H9 (cell line): ENCODE data around the gene NDUFB1. TPM values are rescaled to one million over a fixed set of nuclear protein-coding genes. Genes with fewer than 3 reads are reported as not detected.

Source experiments
- DNase-seq: peaks from one replicate; pipeline ENCODE4 v3.0.0-alpha.2; 2017
- H2AFZ ChIP-seq: one replicate; pipeline ENCODE4 v1.6.1; 2013; ENCODE audit warnings: mild to moderate bottlenecking, low read length, control low read depth, moderate library complexity
- H2AK5ac ChIP-seq: 2 replicates; pipeline ENCODE4 v1.6.1; 2013; ENCODE audit warnings: low read length, control low read depth, mixed read lengths; ENCODE audit not compliant: insufficient read length
- H2BK120ac ChIP-seq: one replicate; pipeline ENCODE4 v1.6.1; 2013; ENCODE audit warnings: low read depth, mild to moderate bottlenecking, low read length, control low read depth, inconsistent platforms; ENCODE audit not compliant: poor library complexity, severe bottlenecking
- H2BK12ac ChIP-seq: 2 replicates; pipeline ENCODE4 v1.6.1; 2013; ENCODE audit warnings: low read length, control low read depth, mixed read lengths, low read depth; ENCODE audit not compliant: insufficient read length
- H2BK15ac ChIP-seq: 2 replicates; pipeline ENCODE4 v1.6.1; 2013; ENCODE audit warnings: low read depth, low read length, control low read depth
- H2BK20ac ChIP-seq: one replicate; pipeline ENCODE4 v1.6.1; 2013; ENCODE audit warnings: low read depth, mild to moderate bottlenecking, low read length, control low read depth, inconsistent platforms; ENCODE audit not compliant: poor library complexity, severe bottlenecking
- H2BK5ac ChIP-seq: 2 replicates; pipeline ENCODE4 v1.6.1; 2013; ENCODE audit warnings: low read length, control low read depth, mixed read lengths; ENCODE audit not compliant: insufficient read length
- H3K14ac ChIP-seq: 2 replicates; pipeline ENCODE4 v1.6.1; 2013; ENCODE audit warnings: low read length, control low read depth; ENCODE audit not compliant: insufficient read depth
- H3K18ac ChIP-seq: 2 replicates; pipeline ENCODE4 v1.6.1; 2013; ENCODE audit warnings: low read depth, mild to moderate bottlenecking, mixed read lengths, low read length, control low read depth; ENCODE audit not compliant: insufficient read length
- H3K23ac ChIP-seq: 2 replicates; pipeline ENCODE4 v1.6.1; 2013; ENCODE audit warnings: low read length, control low read depth, mixed read lengths, low read depth; ENCODE audit not compliant: insufficient read length
- H3K23me2 ChIP-seq: 2 replicates; pipeline ENCODE4 v1.6.1; 2013; ENCODE audit warnings: low read depth, mild to moderate bottlenecking, mixed read lengths, low read length, control low read depth; ENCODE audit not compliant: insufficient read length, poor library complexity, severe bottlenecking
- H3K27ac ChIP-seq: 2 replicates; pipeline ENCODE4 v1.5.1; 2013; ENCODE audit warnings: low read length, control low read depth, mixed read lengths, low read depth; ENCODE audit not compliant: insufficient read length
- H3K27me3 ChIP-seq: 2 replicates; pipeline ENCODE4 v1.6.1; 2013; ENCODE audit warnings: low read length, control low read depth, inconsistent platforms; ENCODE audit not compliant: insufficient read depth
- H3K4ac ChIP-seq: 2 replicates; pipeline ENCODE4 v1.6.1; 2013; ENCODE audit warnings: low read depth, mild to moderate bottlenecking, control low read depth, inconsistent platforms, low read length, moderate library complexity
- H3K4me1 ChIP-seq: 2 replicates; pipeline ENCODE4 v1.6.1; 2013; ENCODE audit warnings: low read length, control low read depth, inconsistent platforms; ENCODE audit not compliant: insufficient read depth
- H3K4me2 ChIP-seq: 2 replicates; pipeline ENCODE4 v1.6.1; 2013; ENCODE audit warnings: low read length, control low read depth, mixed read lengths; ENCODE audit not compliant: insufficient read length, insufficient read depth
- H3K56ac ChIP-seq: 2 replicates; pipeline ENCODE4 v1.6.1; 2013; ENCODE audit warnings: low read depth, mild to moderate bottlenecking, mixed read lengths, low read length, control low read depth; ENCODE audit not compliant: insufficient read length
- H3K79me1 ChIP-seq: 2 replicates; pipeline ENCODE4 v1.6.1; 2013; ENCODE audit warnings: low read depth, mild to moderate bottlenecking, moderate library complexity, low read length, control low read depth, inconsistent platforms; ENCODE audit not compliant: insufficient read depth, poor library complexity, severe bottlenecking
- H3K79me2 ChIP-seq: 2 replicates; pipeline ENCODE4 v1.6.1; 2013; ENCODE audit warnings: low read length, control low read depth, inconsistent platforms; ENCODE audit not compliant: insufficient read depth
- H3K9ac ChIP-seq: 2 replicates; pipeline ENCODE4 v1.6.1; 2013; ENCODE audit warnings: low read length, control low read depth, mixed read lengths; ENCODE audit not compliant: insufficient read length; ENCODE audit errors: extremely low read depth
- H3K9me3 ChIP-seq: one replicate; pipeline ENCODE4 v1.6.1; 2013; ENCODE audit warnings: low read depth, low read length, inconsistent platforms; ENCODE audit not compliant: control insufficient read depth
- H3T11ph ChIP-seq: one replicate; pipeline ENCODE4 v1.6.1; 2013; ENCODE audit warnings: mild to moderate bottlenecking, low read length, control low read depth, inconsistent platforms
- H4K20me1 ChIP-seq: one replicate; pipeline ENCODE4 v1.6.1; 2013; ENCODE audit not compliant: control insufficient read depth, insufficient read length, insufficient read depth
- H4K5ac ChIP-seq: 2 replicates; pipeline ENCODE4 v1.6.1; 2013; ENCODE audit warnings: low read depth, mild to moderate bottlenecking, mixed read lengths, low read length, control low read depth; ENCODE audit not compliant: insufficient read length
- H4K8ac ChIP-seq: replicated peaks from 2 replicates; pipeline ENCODE4 v1.6.1; 2013; ENCODE audit warnings: low read length, control low read depth, mixed read lengths, low read depth; ENCODE audit not compliant: insufficient read length
- H4K91ac ChIP-seq: 2 replicates; pipeline ENCODE4 v1.6.1; 2013; ENCODE audit warnings: low read depth, mild to moderate bottlenecking, moderate library complexity, mixed read lengths, low read length, control low read depth; ENCODE audit not compliant: insufficient read length
- H3K27ac Mint-ChIP-seq, 3 experiments: 2 replicates in 2 of 3; 3 replicates in 1 of 3; pipeline ENCODE4 v1.8.0; 2020 to 2021; ENCODE audit warnings: mixed read lengths in 3 of 3, mild to moderate bottlenecking in 1 of 3, moderate library complexity in 1 of 3
- H3K27me3 Mint-ChIP-seq: 2 replicates; pipeline ENCODE4 v1.8.0; 2021; ENCODE audit warnings: low read depth, mild to moderate bottlenecking, moderate library complexity, mixed read lengths
- H3K36me3 Mint-ChIP-seq, 3 experiments: 2 replicates in 2 of 3; 3 replicates in 1 of 3; pipeline ENCODE4 v1.8.0; 2020 to 2021; ENCODE audit warnings: low read depth in 3 of 3, mixed read lengths in 3 of 3; ENCODE audit not compliant: insufficient read depth in 1 of 3
- H3K4me1 Mint-ChIP-seq, 2 experiments: 2 replicates each; pipeline ENCODE4 v1.8.0; 2020; ENCODE audit warnings: mixed read lengths in 2 of 2
- H3K4me3 Mint-ChIP-seq, 2 experiments: 2 replicates in 1 of 2; 3 replicates in 1 of 2; pipeline ENCODE4 v1.8.0; 2020 to 2021; ENCODE audit warnings: mild to moderate bottlenecking in 2 of 2, mixed read lengths in 2 of 2, moderate library complexity in 1 of 2
- H3K9me3 Mint-ChIP-seq, 2 experiments: 2 replicates in 1 of 2; 3 replicates in 1 of 2; pipeline ENCODE4 v1.8.0; 2020; ENCODE audit warnings: mild to moderate bottlenecking in 2 of 2, mixed read lengths in 2 of 2, moderate library complexity in 1 of 2
- CTCF ChIP-seq: fragments of 200-600 bp; sonication (generic); conservative IDR thresholded peaks from 3 replicates; pipeline ENCODE4 v1.8.0; 2021; ENCODE audit warnings: antibody characterized with exemption, mild to moderate bottlenecking
- WGBS: extraction: QIAGEN DNeasy Blood & Tissue Kit; methylation state at CpG from one replicate; pipeline ENCODE4 v1.1.7; 2013; ENCODE audit warnings: missing lambda C conversion rate, low lambda C conversion rate, mixed read lengths; ENCODE audit not compliant: insufficient read length; ENCODE audit errors: extremely low coverage; 5-methylcytosine and 5-hydroxymethylcytosine counted together
- total RNA-seq: library from RNA; stranded (reverse); gene quantifications from 2 replicates; pipeline ENCODE4 v1.2.1, GENCODE V29; 2021

NDUFB1 gene
- total RNA-seq, 1 experiment from 2014 or later: 153 TPM

- no peak overlapping the region for H3K14ac ChIP-seq
- no peak overlapping the region for H2BK120ac ChIP-seq
- WGBS: no CpG with 5 or more reads among the region's 7 CpGs
- no peak overlapping the region for H2BK5ac ChIP-seq
- H3K4me2 ChIP-seq: no peak overlapping the region
- no peak overlapping the region for H2BK12ac ChIP-seq
- H2BK20ac ChIP-seq: no peak overlapping the region
- no peak overlapping the region for H4K5ac ChIP-seq
- H4K91ac ChIP-seq: no peak overlapping the region
- no peak overlapping the region for H2AK5ac ChIP-seq
- H3K4me1 ChIP-seq: no peaks in the 10 kb centered on the region; the same call in 1 of the 2 replicates
- no peak overlapping the region for H2AFZ ChIP-seq
- H3K27me3 Mint-ChIP-seq: no peaks in the 10 kb centered on the region
- no peak overlapping the region for H3K56ac ChIP-seq
- H3K79me2 ChIP-seq: peaks cover 30% of the 10 kb centered on the region; the same call in 1 of the 2 replicates
- peaks cover 18 to 30% of the 10 kb centered on the region in 2 experiments for H3K4me1 Mint-ChIP-seq
- H3K36me3 Mint-ChIP-seq: peaks cover 0 to 2% (median 0%) of the 10 kb centered on the region in 3 experiments; a peak in 1 of 7 replicates
- H3K9me3 Mint-ChIP-seq: no peaks in the 10 kb centered on the region
- no peaks in the 10 kb centered on the region for H3K23me2 ChIP-seq
- no peak overlapping the region for H3K18ac ChIP-seq
- no peak for DNase-seq
- H3K9me3 ChIP-seq: no peaks in the 10 kb centered on the region
- no peaks in the 10 kb centered on the region for H3K27me3 ChIP-seq
- H3K27ac Mint-ChIP-seq: peak overlapping the region in 2 of 3 experiments; percentile 37 to 68; a peak in 1 of 7 replicates
- H3T11ph ChIP-seq: no peak overlapping the region
- no peak overlapping the region for H3K23ac ChIP-seq
- H3K4ac ChIP-seq: no peak overlapping the region
- H3K27ac ChIP-seq: no peak overlapping the region
- no peak overlapping the region for H4K8ac ChIP-seq
- H3K79me1 ChIP-seq: peaks cover 13% of the 10 kb centered on the region
- peak overlapping the region in 1 of 2 experiments; percentile 27; a peak in 1 of 5 replicates for H3K4me3 Mint-ChIP-seq
- no peaks in the 10 kb centered on the region for H4K20me1 ChIP-seq
- no peak overlapping the region for H2BK15ac ChIP-seq
- H3K9ac ChIP-seq: no peak overlapping the region
- TF ChIP-seq CTCF: no peak
These were observed 18.0 kb downstream of the NDUFB1 start for GRCh38 chr14:92103363-92103989.
